Measurements from ENCODE around the gene NEDD1. TPM values are rescaled to one million over a fixed set of nuclear protein-coding genes. Genes with fewer than 3 reads are reported as not detected.

The NEDD1 gene
- total RNA-seq, 1 experiment from 2014 or later = 17.2 TPM

GRCh38 chr12:96881608-96882007 is 25.4 kb upstream of the NEDD1 start:
- Histone ChIP-seq H3K23ac (ENCODE audit: insufficient read length, low read depth, low read length) (no peak overlapping the region), H2AFZ (ENCODE audit: low read length) (no peak overlapping the region), H3T11ph (ENCODE audit: low read length) (no peak overlapping the region), H2BK120ac (ENCODE audit: low read depth, low read length, poor library complexity, severe bottlenecking) (no peak overlapping the region), H2BK20ac (ENCODE audit: low read depth, low read length, poor library complexity, severe bottlenecking) (no peak overlapping the region), H3K18ac (ENCODE audit: insufficient read length, low read depth, low read length) (no peak overlapping the region), H3K79me2 (ENCODE audit: insufficient read depth, low read length) (no peaks in the 10 kb centered on the region), H3K27me3 (ENCODE audit: insufficient read depth, low read length) (no peaks in the 10 kb centered on the region), H2BK15ac (ENCODE audit: low read depth, low read length) (no peak overlapping the region), H3K56ac (ENCODE audit: insufficient read length, low read depth, low read length) (no peak overlapping the region), H3K9ac (ENCODE audit: extremely low read depth, insufficient read length, low read length) (no peak overlapping the region), H3K23me2 (ENCODE audit: insufficient read length, low read depth, low read length, poor library complexity, severe bottlenecking) (no peaks in the 10 kb centered on the region), H2BK12ac (ENCODE audit: insufficient read length, low read depth, low read length) (no peak overlapping the region), H3K4me1 (ENCODE audit: insufficient read depth, low read length) (no peaks in the 10 kb centered on the region), H4K5ac (ENCODE audit: insufficient read length, low read depth, low read length) (no peak overlapping the region), H3K14ac (ENCODE audit: insufficient read depth, low read length) (no peak overlapping the region), H4K8ac (replicated peaks; ENCODE audit: insufficient read length, low read depth, low read length) (no peak overlapping the region), H2AK5ac (ENCODE audit: insufficient read length, low read length) (no peak overlapping the region), H2BK5ac (ENCODE audit: insufficient read length, low read length) (no peak overlapping the region), H3K79me1 (ENCODE audit: insufficient read depth, low read depth, low read length, poor library complexity, severe bottlenecking) (no peaks in the 10 kb centered on the region), H4K20me1 (ENCODE audit: control insufficient read depth, insufficient read depth, insufficient read length) (no peaks in the 10 kb centered on the region), H4K91ac (ENCODE audit: insufficient read length, low read depth, low read length) (no peak overlapping the region), H3K4ac (ENCODE audit: low read depth, low read length) (no peak overlapping the region), H3K9me3 (ENCODE audit: control insufficient read depth, low read depth, low read length) (no peaks in the 10 kb centered on the region), H3K4me2 (ENCODE audit: insufficient read depth, insufficient read length, low read length) (no peak overlapping the region), H3K27ac (ENCODE audit: insufficient read length, low read depth, low read length) (no peak overlapping the region)
- no peaks in the 10 kb centered on the region for H3K27me3 Mint-ChIP-seq (ENCODE audit: low read depth)
- H3K27ac Mint-ChIP-seq = no peak overlapping the region
- no peaks in the 10 kb centered on the region for H3K36me3 Mint-ChIP-seq (ENCODE audit: insufficient read depth in 1 of 3, low read depth in 3 of 3)
- no peak for TF ChIP-seq CTCF (conservative IDR thresholded peaks at IDR 0.05)
- H3K4me3 Mint-ChIP-seq = no peak overlapping the region
- no peaks in the 10 kb centered on the region for H3K4me1 Mint-ChIP-seq
- DNase-seq = no peak
- H3K9me3 Mint-ChIP-seq = no peaks in the 10 kb centered on the region

Measured in H9 (cell line).